Mucosa of stomach (tissue), 1 donor: ENCODE data around the gene AKAP13.

Experiments used
- H3K27me3 ChIP-seq: one replicate; pipeline ENCODE4 v1.7.0; 2013; ENCODE audit warnings: mild to moderate bottlenecking, low read length; ENCODE audit not compliant: control insufficient read depth, insufficient read depth
- H3K36me3 ChIP-seq: one replicate; pipeline ENCODE4 v1.7.0; 2013; ENCODE audit warnings: low read length; ENCODE audit not compliant: control insufficient read depth, insufficient read depth
- H3K4me1 ChIP-seq: one replicate; pipeline ENCODE4 v1.7.0; 2013; ENCODE audit warnings: mild to moderate bottlenecking, low read length; ENCODE audit not compliant: control insufficient read depth, insufficient read depth
- H3K4me3 ChIP-seq: one replicate; pipeline ENCODE4 v1.7.0; 2013; ENCODE audit warnings: low read length
- H3K9ac ChIP-seq: one replicate; pipeline ENCODE4 v1.7.0; 2013; ENCODE audit warnings: mild to moderate bottlenecking, low read length, moderate library complexity
- H3K9me3 ChIP-seq: one replicate; pipeline ENCODE4 v1.7.0; 2013; ENCODE audit warnings: mild to moderate bottlenecking, low read length, moderate library complexity; ENCODE audit not compliant: control insufficient read depth
- donor health status: Pancreatic carcinoma.

AKAP13 gene

GRCh38 chr15:85563731-85564130 is 183.3 kb downstream of the AKAP13 start:
- Histone ChIP-seq H3K9ac (no peak overlapping the region), H3K4me1 (peaks cover 24% of the 10 kb centered on the region), H3K4me3 (no peak overlapping the region), H3K27me3 (no peaks in the 10 kb centered on the region), H3K36me3 (no peaks in the 10 kb centered on the region), H3K9me3 (no peaks in the 10 kb centered on the region)

- H3K9ac ChIP-seq: no peak overlapping the region
- H3K4me3 ChIP-seq: no peak overlapping the region
- H3K27me3 ChIP-seq: no peaks in the 10 kb centered on the region
- H3K36me3 ChIP-seq: no peaks in the 10 kb centered on the region
- H3K9me3 ChIP-seq: no peaks in the 10 kb centered on the region
- peaks cover 24% of the 10 kb centered on the region for H3K4me1 ChIP-seq
Measured at GRCh38 chr15:85564686-85565085, 184.3 kb downstream of the AKAP13 start.

- Histone ChIP-seq H3K36me3 (no peaks in the 10 kb centered on the region), H3K4me3 (no peak overlapping the region), H3K27me3 (no peaks in the 10 kb centered on the region), H3K9ac (no peak overlapping the region), H3K9me3 (no peaks in the 10 kb centered on the region), H3K4me1 (peaks cover 17% of the 10 kb centered on the region)
Measured at GRCh38 chr15:85568261-85568808, 187.9 kb downstream of the AKAP13 start.

- Histone ChIP-seq H3K27me3 (no peaks in the 10 kb centered on the region), H3K9me3 (no peaks in the 10 kb centered on the region), H3K9ac (no peak overlapping the region), H3K4me3 (no peak overlapping the region), H3K36me3 (no peaks in the 10 kb centered on the region), H3K4me1 (peaks cover 9% of the 10 kb centered on the region)
Measured at GRCh38 chr15:85570336-85570735, 189.9 kb downstream of the AKAP13 start.

GRCh38 chr15:85571780-85572179 is 191.4 kb downstream of the AKAP13 start:
- Histone ChIP-seq H3K36me3 (no peaks in the 10 kb centered on the region), H3K9me3 (no peaks in the 10 kb centered on the region), H3K27me3 (no peaks in the 10 kb centered on the region), H3K4me3 (no peak overlapping the region), H3K4me1 (peaks cover 4% of the 10 kb centered on the region), H3K9ac (no peak overlapping the region)

GRCh38 chr15:85576392-85576791 is 196.0 kb downstream of the AKAP13 start:
- H3K4me3 ChIP-seq: no peak overlapping the region
- peaks cover 9% of the 10 kb centered on the region for H3K4me1 ChIP-seq
- no peaks in the 10 kb centered on the region for H3K9me3 ChIP-seq
- H3K27me3 ChIP-seq: no peaks in the 10 kb centered on the region
- H3K9ac ChIP-seq: no peak overlapping the region
- H3K36me3 ChIP-seq: peaks cover 2% of the 10 kb centered on the region

GRCh38 chr15:85578941-85579701 is 198.7 kb downstream of the AKAP13 start:
- H3K27me3 ChIP-seq: no peaks in the 10 kb centered on the region
- peaks cover 5% of the 10 kb centered on the region for H3K36me3 ChIP-seq
- H3K9me3 ChIP-seq: no peaks in the 10 kb centered on the region
- peaks cover 14% of the 10 kb centered on the region for H3K4me1 ChIP-seq
- peak overlapping the region; percentile 3 for H3K4me3 ChIP-seq
- peak overlapping the region; percentile 62 for H3K9ac ChIP-seq

GRCh38 chr15:85579957-85580694 is 199.7 kb downstream of the AKAP13 start:
- Histone ChIP-seq H3K4me1 (peaks cover 10% of the 10 kb centered on the region), H3K36me3 (peaks cover 5% of the 10 kb centered on the region), H3K9me3 (no peaks in the 10 kb centered on the region), H3K27me3 (no peaks in the 10 kb centered on the region), H3K4me3 (peak overlapping the region; percentile 89), H3K9ac (peak overlapping the region; percentile 83)

GRCh38 chr15:85580879-85581278 is 200.5 kb downstream of the AKAP13 start:
- H3K4me3 ChIP-seq: peak overlapping the region; percentile 89
- H3K36me3 ChIP-seq: peaks cover 5% of the 10 kb centered on the region
- H3K27me3 ChIP-seq: no peaks in the 10 kb centered on the region
- H3K9me3 ChIP-seq: no peaks in the 10 kb centered on the region
- H3K9ac ChIP-seq: peak overlapping the region; percentile 83
- peaks cover 15% of the 10 kb centered on the region for H3K4me1 ChIP-seq

- Histone ChIP-seq H3K4me3 (peak overlapping the region; percentile 89), H3K9ac (peak overlapping the region; percentile 83), H3K4me1 (peaks cover 21% of the 10 kb centered on the region), H3K9me3 (no peaks in the 10 kb centered on the region), H3K36me3 (peaks cover 5% of the 10 kb centered on the region), H3K27me3 (no peaks in the 10 kb centered on the region)
Measured at GRCh38 chr15:85581495-85581894, 201.1 kb downstream of the AKAP13 start.

GRCh38 chr15:85582131-85583079 is 202.0 kb downstream of the AKAP13 start:
- Histone ChIP-seq H3K9me3 (no peaks in the 10 kb centered on the region), H3K9ac (peak overlapping the region; percentile 83), H3K4me1 (peaks cover 22% of the 10 kb centered on the region), H3K27me3 (no peaks in the 10 kb centered on the region), H3K4me3 (peak overlapping the region; percentile 89), H3K36me3 (peaks cover 9% of the 10 kb centered on the region)
